Fibroblast of skin of left quadriceps (primary cell): ENCODE results near the gene PCDHGA4.
"Not testable (repeated sequence)": the region's sequence is repeated elsewhere in the genome, so short reads cannot be mapped to it uniquely, and the experiment has no call there.

Experiments
- DNase-seq, 2 experiments: peaks; one replicate each; pipeline ENCODE4 v3.0.0-alpha.2; 2013; ENCODE audit warnings: low read depth in 2 of 2

Gene PCDHGA4

DNA sequence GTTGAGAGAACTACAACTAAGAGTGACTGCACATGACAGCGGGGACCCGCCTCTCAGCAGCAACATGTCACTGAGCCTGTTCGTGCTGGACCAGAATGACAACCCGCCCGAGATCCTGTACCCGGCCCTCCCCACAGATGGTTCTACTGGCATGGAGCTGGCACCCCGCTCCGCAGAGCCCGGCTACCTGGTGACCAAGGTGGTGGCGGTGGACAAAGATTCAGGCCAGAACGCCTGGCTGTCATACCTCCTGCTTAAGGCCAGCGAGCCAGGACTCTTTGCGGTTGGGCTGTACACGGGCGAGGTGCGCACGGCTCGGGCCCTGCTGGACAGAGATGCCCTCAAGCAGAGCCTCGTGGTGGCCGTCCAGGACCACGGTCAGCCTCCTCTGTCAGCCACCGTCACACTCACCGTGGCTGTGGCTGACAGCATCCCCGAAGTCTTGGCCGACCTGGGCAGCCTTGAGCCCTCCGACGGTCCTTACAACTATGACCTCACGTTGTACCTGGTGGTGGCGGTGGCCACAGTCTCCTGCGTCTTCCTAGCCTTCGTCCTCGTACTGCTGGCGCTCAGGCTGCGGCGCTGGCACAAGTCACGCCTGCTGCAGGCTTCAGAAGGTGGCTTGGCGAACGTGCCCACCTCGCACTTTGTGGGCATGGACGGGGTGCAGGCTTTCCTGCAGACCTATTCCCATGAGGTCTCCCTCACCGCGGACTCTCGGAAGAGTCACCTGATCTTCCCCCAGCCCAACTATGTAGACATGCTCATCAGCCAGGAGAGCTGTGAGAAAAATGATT is 29.8 kb downstream of the PCDHGA4 start:
- no peak for DNase-seq

DNA sequence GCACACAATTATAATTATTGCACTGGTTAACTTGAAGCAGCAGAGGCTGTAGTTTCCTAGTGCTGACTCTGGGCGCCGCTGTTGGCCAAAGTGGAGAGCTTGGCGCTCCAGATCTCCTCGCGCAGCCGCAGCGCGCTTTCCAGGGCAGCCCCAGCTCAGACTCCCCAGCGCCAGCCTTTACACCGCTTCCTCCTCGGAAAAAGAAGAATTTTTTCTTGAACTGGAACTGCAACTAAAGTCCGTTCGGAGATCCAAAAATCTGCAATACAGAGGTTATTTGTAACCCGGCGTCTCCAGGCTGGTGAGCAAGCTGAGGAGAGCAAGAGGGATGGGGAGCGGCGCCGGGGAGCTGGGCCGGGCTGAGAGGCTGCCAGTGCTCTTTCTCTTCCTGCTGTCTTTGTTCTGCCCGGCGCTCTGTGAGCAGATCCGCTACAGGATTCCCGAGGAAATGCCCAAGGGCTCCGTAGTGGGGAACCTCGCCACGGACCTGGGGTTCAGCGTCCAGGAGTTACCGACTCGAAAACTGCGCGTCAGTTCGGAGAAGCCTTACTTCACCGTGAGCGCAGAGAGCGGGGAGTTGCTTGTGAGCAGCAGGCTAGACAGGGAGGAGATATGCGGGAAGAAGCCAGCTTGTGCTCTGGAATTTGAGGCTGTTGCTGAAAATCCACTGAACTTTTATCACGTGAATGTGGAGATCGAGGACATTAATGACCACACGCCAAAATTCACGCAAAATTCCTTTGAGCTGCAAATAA is 32.9 kb downstream of the PCDHGA4 start, which contains the start of gene PCDHGB4:
Gene PCDHGB4, plus strand, starts transcription at position 142 of the 755 bp plus-strand sequence. Its CDS starts 187 bp downstream, at position 329.
- not testable (repeated sequence) for DNase-seq

DNA sequence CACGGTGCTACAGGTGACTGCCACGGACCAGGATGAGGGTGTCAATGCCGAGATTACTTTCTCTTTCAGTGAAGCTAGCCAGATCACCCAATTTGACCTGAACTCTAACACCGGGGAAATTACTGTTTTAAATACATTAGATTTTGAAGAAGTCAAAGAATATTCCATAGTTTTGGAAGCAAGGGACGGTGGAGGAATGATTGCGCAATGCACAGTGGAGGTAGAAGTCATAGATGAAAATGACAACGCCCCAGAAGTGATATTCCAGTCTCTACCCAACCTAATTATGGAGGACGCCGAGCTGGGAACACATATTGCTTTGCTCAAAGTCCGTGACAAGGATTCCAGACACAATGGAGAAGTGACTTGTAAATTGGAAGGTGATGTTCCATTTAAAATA is 33.8 kb downstream of the PCDHGA4 start:
- no peak for DNase-seq

DNA sequence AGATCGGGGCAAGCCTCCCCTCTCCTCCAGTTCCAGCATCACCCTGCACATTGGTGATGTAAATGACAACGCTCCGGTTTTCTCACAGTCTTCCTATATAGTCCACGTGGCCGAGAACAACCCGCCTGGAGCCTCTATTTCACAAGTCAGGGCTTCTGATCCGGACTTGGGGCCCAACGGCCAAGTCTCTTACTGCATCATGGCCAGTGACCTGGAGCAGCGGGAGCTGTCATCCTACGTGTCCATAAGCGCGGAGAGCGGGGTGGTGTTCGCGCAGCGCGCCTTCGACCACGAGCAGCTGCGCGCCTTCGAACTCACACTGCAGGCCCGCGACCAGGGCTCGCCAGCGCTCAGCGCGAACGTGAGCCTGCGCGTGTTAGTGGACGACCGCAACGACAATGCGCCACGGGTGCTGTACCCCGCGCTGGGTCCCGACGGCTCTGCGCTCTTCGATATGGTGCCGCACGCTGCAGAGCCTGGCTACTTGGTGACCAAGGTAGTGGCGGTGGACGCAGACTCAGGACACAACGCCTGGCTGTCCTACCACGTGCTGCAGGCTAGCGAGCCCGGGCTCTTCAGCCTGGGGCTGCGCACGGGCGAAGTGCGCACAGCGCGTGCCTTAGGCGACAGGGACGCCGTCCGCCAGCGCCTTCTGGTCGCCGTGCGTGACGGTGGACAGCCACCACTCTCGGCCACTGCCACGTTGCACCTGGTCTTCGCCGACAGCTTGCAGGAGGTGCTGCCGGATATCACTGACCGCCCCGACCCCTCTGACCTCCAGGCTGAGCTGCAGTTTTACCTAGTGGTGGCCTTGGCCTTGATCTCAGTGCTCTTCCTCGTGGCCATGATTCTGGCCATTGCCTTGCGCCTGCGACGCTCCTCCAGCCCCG is 34.6 kb downstream of the PCDHGA4 start:
- no peak for DNase-seq

DNA sequence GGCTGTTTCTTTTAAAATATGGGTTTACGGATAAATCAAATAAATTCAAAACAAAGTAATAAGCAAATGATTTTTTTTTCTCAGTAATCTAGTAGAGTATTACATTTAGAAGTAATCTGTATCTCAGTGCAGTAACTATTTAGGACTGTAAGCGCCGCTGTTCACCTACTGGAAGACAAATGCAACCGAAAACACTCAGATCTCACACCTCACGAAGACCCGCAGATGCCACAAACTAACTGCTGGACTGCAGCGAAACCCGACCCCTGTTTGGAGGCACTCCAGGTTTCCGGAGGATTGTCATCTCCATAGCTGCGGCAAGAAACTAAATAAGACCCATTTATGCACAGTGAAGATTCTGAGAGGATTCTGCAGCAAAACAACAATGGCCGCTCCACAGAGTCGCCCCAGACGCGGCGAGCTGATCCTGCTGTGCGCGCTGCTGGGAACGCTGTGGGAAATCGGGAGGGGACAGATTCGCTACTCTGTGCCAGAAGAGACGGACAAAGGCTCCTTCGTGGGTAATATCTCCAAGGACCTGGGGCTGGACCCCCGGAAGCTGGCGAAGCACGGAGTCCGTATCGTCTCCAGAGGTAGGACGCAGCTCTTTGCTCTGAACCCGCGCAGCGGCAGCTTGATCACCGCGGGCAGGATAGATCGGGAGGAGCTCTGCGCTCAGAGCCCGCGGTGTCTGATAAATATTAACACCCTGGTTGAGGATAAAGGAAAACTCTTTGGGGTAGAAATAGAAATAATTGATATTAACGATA is 37.8 kb downstream of the PCDHGA4 start, which contains the start of gene PCDHGA8:
Gene PCDHGA8, plus strand, starts transcription at position 205 of the 770 bp plus-strand sequence. Its CDS starts 181 bp downstream, at position 386.
- DNase-seq: no peak

DNA sequence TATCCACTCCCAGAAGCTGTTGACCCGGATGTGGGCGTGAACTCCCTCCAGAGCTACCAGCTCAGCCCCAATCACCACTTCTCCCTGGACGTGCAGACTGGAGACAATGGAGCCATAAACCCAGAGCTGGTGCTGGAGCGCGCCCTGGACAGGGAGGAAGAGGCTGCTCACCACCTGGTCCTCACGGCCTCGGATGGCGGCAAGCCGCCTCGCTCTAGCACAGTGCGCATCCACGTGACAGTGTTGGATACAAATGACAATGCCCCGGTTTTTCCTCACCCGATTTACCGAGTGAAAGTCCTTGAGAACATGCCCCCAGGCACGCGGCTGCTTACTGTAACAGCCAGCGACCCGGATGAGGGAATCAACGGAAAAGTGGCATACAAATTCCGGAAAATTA is 38.4 kb downstream of the PCDHGA4 start:
- DNase-seq: no peak

DNA sequence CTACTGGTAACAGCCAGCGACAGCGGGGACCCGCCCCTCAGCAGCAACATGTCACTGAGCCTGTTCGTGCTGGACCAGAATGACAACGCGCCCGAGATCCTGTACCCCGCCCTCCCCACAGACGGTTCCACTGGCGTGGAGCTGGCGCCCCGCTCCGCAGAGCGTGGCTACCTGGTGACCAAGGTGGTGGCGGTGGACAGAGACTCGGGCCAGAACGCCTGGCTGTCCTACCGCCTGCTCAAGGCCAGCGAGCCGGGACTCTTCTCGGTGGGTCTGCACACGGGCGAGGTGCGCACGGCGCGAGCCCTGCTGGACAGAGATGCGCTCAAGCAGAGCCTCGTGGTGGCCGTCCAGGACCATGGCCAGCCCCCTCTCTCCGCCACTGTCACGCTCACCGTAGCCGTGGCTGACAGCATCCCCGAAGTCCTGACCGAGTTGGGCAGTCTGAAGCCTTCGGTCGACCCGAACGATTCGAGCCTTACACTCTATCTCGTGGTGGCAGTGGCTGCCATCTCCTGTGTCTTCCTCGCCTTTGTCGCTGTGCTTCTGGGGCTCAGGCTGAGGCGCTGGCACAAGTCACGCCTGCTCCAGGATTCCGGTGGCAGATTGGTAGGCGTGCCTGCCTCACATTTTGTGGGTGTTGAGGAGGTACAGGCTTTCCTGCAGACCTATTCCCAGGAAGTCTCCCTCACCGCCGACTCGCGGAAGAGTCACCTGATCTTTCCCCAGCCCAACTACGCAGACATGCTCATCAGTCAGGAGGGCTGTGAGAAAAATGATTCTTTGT is 39.8 kb downstream of the PCDHGA4 start:
- not testable (repeated sequence) for DNase-seq

DNA sequence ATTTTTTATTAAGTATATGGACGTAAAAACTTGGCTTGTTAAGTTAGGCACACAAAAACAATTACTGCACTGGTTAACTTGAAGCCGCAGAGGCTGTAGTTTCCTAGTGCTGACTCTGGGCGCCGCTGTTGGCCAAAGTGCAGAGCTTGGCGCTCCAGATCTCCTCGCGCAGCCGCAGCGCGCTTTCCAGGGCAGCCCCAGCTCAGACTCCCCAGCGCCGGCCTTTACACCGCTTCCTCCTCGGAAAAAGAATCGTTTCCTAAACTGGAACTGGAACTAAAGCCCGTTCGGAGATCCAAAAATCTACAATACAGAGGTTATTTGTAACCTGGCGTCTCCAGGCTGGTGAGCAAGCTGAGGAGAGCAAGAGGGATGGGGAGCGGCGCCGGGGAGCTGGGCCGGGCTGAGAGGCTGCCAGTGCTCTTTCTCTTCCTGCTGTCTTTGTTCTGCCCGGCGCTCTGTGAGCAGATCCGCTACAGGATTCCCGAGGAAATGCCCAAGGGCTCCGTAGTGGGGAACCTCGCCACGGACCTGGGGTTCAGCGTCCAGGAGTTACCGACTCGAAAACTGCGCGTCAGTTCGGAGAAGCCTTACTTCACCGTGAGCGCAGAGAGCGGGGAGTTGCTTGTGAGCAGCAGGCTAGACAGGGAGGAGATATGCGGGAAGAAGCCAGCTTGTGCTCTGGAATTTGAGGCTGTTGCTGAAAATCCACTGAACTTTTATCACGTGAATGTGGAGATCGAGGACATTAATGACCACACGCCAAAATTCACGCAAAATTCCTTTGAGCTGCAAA is 43.1 kb downstream of the PCDHGA4 start, which contains the start of gene PCDHGB5:
Gene PCDHGB5, plus strand, starts transcription at position 192 of the 796 bp plus-strand sequence. Its CDS starts 181 bp downstream, at position 373.
- not testable (repeated sequence) for DNase-seq

DNA sequence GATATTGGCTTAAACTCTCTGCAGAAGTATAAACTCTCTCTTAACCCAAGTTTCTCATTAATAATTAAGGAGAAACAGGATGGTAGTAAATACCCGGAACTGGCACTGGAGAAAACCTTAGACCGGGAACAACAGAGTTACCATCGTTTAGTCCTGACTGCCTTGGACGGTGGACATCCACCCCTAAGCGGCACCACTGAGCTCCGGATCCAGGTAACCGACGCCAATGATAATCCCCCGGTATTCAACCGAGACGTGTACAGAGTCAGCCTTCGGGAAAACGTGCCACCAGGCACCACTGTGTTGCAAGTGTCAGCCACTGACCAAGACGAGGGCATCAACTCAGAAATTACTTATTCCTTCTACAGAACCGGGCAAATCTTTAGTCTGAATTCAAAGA is 43.8 kb downstream of the PCDHGA4 start:
- DNase-seq: no peak

DNA sequence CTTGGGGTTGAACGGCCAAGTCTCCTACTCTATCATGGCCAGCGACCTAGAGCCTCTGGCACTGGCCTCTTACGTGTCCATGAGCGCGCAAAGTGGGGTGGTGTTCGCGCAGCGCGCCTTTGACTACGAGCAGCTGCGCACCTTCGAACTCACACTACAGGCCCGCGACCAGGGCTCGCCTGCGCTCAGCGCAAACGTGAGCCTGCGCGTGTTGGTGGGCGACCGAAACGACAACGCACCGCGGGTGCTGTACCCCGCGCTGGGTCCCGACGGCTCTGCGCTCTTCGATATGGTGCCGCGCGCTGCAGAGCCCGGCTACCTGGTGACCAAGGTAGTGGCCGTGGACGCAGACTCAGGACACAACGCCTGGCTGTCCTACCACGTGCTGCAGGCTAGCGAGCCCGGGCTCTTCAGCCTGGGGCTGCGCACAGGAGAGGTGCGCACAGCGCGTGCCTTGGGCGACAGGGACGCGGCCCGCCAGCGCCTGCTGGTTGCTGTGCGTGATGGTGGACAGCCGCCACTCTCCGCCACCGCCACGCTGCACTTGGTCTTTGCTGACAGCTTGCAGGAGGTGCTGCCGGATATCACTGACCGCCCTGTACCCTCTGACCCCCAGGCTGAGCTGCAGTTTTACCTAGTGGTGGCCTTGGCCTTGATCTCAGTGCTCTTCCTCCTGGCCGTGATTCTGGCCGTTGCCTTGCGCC is 44.9 kb downstream of the PCDHGA4 start:
- no peak for DNase-seq

DNA sequence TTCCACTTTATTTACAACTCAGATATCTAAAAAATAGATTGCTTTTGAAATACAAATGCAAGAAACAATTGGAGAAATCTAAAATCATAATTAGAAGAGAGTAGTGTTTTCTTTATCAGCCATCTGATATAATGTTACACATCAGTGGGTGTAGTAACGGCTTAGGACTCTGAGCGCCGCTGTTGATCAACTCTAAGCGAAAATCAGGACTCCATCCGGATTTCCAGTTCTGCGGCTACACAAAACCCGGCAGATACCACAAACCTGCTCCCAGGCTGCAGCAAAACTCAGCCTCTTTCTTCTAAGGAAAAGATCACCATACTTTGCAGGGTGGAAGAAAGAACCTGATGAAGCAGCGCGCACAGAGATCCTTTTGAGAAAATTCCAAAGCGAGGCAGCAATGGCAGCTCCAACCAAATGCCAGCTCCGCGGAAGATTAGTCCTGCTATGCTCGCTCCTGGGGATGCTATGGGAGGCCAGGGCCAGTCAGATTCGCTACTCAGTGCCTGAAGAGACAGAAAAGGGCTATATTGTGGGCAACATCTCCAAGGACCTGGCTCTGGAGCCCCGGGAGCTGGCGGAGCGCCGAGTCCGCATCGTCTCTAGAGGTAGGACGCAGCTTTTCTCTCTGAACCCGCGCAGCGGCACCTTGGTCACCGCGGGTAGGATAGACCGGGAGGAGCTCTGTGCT is 47.9 kb downstream of the PCDHGA4 start, which contains the start of gene PCDHGA9:
Gene PCDHGA9, plus strand, starts transcription at position 226 of the 691 bp plus-strand sequence. Its CDS starts 175 bp downstream, at position 401.
- no peak for DNase-seq

DNA sequence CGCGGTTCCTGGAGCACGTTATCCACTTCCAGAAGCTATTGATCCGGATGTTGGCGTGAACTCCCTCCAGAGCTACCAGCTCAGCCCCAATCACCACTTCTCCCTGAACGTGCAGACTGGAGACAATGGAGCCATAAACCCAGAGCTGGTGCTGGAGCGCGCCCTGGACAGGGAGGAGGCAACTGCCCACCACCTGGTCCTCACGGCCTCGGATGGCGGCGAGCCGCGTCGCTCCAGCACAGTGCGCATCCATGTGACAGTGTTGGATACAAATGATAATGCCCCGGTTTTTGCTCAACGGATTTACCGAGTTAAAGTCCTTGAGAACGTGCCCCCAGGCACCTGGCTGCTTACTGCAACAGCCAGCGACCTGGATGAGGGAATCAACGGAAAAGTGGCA is 48.6 kb downstream of the PCDHGA4 start:
- no peak for DNase-seq
